Esophagus squamous epithelium (tissue), 4 donors: ENCODE results near the gene PIBF1.
"Not testable (repeated sequence)": the region's sequence is repeated elsewhere in the genome, so short reads cannot be mapped to it uniquely, and the experiment has no call there.

Source experiments
- POLR2A ChIP-seq, 4 donors: fragments of 450-650 bp; IDR thresholded peaks; one replicate each; pipeline ENCODE4 v1.6.1; 2017; ENCODE audit warnings: antibody characterized with exemption in 4 of 4, mild to moderate bottlenecking in 4 of 4, moderate library complexity in 3 of 4
- TF ChIP-seq, protein P1 (sequence below), 6 experiments: fragments of 450-650 bp in 4 of 6; fragments of 200-600 bp in 2 of 6; sonication (generic) in 2 of 6; IDR thresholded peaks; one replicate each; pipeline ENCODE4 v1.5.1; 2016 to 2019; ENCODE audit warnings: antibody characterized with exemption in 6 of 6, mild to moderate bottlenecking in 4 of 6, moderate library complexity in 4 of 6

DNA sequence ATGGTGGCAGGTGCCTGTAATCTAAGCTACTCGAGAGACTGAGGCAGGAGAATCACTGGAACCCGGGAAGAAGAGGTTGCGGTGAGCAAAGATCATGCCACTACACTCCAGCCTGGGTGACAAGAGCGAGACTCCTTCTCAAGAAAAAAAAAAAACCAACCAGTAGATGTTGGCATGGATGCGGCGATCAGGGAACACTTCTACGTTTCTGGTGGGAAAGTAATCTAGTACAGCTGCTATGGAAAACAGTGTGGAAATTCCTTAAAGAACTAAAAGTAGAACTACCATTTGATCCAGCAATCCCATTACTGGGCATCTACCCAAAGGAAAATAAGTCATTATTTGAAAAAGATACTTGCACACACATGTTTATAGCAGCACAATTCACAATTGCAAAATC, 119.6 kb downstream of the PIBF1 start:
- TF ChIP-seq, protein P1, sequence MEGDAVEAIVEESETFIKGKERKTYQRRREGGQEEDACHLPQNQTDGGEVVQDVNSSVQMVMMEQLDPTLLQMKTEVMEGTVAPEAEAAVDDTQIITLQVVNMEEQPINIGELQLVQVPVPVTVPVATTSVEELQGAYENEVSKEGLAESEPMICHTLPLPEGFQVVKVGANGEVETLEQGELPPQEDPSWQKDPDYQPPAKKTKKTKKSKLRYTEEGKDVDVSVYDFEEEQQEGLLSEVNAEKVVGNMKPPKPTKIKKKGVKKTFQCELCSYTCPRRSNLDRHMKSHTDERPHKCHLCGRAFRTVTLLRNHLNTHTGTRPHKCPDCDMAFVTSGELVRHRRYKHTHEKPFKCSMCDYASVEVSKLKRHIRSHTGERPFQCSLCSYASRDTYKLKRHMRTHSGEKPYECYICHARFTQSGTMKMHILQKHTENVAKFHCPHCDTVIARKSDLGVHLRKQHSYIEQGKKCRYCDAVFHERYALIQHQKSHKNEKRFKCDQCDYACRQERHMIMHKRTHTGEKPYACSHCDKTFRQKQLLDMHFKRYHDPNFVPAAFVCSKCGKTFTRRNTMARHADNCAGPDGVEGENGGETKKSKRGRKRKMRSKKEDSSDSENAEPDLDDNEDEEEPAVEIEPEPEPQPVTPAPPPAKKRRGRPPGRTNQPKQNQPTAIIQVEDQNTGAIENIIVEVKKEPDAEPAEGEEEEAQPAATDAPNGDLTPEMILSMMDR (IDR thresholded peaks at IDR 0.05), result not testable (repeated sequence)
- TF ChIP-seq POLR2A (IDR thresholded peaks at IDR 0.05), result not testable (repeated sequence)
